IPS-20b (cell line): ENCODE results near the gene ANXA2.
"Not testable (repeated sequence)": the region's sequence is repeated elsewhere in the genome, so short reads cannot be mapped to it uniquely, and the experiment has no call there.

ENCODE experiments used
- H3K27ac ChIP-seq: one replicate; pipeline ENCODE4 v1.5.1; 2013; ENCODE audit warnings: low read length
- H3K27me3 ChIP-seq: 2 replicates; pipeline ENCODE4 v1.6.1; 2013; ENCODE audit warnings: mild to moderate bottlenecking, low read length, inconsistent platforms; ENCODE audit not compliant: insufficient read depth
- H3K36me3 ChIP-seq: 2 replicates; pipeline ENCODE4 v1.6.1; 2013; ENCODE audit warnings: low read depth, mild to moderate bottlenecking, inconsistent platforms, low read length, moderate library complexity; ENCODE audit not compliant: insufficient read depth
- H3K4me1 ChIP-seq: 2 replicates; pipeline ENCODE4 v1.6.1; 2013; ENCODE audit warnings: mild to moderate bottlenecking, control low read depth, inconsistent platforms, low read length, moderate library complexity; ENCODE audit not compliant: insufficient read depth
- H3K4me3 ChIP-seq: 2 replicates; pipeline ENCODE4 v1.5.1; 2013; ENCODE audit warnings: mild to moderate bottlenecking, low read length, inconsistent platforms
- H3K9ac ChIP-seq: 2 replicates; pipeline ENCODE4 v1.6.1; 2013; ENCODE audit warnings: low read depth, mild to moderate bottlenecking, inconsistent platforms, low read length, moderate library complexity
- H3K9me3 ChIP-seq: 2 replicates; pipeline ENCODE4 v1.6.1; 2013; ENCODE audit warnings: mild to moderate bottlenecking, low read depth, low read length, inconsistent platforms; ENCODE audit not compliant: insufficient read depth

ANXA2 gene

DNA sequence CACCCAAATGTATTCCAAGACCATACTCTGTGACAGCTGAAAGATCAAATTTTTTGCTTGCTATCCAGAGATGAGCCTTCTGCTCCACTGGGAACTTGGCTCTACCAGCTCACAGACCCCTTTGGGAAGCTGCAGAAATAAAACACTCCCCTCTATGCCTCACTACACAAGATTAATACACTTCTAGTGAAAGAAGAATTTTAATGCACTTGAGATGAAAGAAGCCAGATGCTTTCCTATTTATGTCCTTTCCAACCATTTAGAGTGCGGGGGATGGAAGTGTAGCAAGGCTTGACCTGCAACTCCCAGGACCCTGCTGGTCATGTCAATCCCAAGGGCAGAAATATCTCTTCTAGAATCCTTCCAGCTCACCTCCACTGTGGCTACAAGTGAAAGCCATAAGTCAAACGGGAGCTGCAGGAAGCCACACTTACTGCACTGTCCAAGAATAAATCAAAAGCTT, 34.7 kb downstream of the ANXA2 start:
- Histone ChIP-seq H3K9ac (no peak overlapping the region), H3K9me3 (no peaks in the 10 kb centered on the region), H3K27ac (no peak overlapping the region), H3K4me3 (no peak overlapping the region), H3K4me1 (no peaks in the 10 kb centered on the region), H3K27me3 (no peaks in the 10 kb centered on the region), H3K36me3 (peaks cover 32% of the 10 kb centered on the region)

DNA sequence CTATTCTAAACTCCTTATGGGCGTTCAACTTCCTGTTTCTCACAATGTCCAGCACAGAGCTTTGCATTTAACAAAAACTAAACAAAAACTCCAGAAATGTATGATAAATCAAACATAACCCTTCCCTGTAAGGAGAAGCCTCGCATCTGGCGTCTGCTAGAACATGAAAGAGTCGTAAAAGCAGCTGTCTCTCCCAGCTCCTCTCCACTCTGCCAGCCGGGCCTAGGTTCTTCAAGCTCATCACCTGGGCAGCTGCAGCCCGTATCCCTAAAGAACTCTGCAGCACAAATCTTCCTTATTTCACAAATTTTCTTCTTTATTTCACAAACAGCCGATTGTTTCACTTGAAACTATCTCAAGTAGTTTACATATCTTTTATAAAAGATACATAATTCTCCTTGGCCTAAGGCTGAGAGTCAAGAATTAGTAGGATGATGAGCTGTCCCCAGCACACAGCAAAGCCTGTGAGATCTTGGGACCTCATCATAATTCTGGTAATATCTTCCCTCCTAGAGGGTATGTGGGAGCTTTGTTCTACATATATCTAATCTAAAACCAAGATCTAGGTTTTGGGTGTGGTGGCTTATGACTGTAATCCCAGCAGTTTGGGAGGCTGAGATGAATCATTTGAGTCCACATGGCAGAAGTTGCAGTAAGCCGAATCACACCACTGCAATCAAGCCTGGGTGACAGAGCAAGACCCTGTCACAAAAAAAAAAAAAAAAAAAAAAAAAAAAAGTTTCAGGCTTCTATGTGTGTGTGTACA, 35.3 kb downstream of the ANXA2 start:
- H3K27ac ChIP-seq, result no peak overlapping the region
- H3K4me3 ChIP-seq, result no peak overlapping the region
- H3K9ac ChIP-seq, result no peak overlapping the region
- no peaks in the 10 kb centered on the region for H3K4me1 ChIP-seq
- peaks cover 36% of the 10 kb centered on the region for H3K36me3 ChIP-seq
- no peaks in the 10 kb centered on the region for H3K27me3 ChIP-seq
- no peaks in the 10 kb centered on the region for H3K9me3 ChIP-seq

DNA sequence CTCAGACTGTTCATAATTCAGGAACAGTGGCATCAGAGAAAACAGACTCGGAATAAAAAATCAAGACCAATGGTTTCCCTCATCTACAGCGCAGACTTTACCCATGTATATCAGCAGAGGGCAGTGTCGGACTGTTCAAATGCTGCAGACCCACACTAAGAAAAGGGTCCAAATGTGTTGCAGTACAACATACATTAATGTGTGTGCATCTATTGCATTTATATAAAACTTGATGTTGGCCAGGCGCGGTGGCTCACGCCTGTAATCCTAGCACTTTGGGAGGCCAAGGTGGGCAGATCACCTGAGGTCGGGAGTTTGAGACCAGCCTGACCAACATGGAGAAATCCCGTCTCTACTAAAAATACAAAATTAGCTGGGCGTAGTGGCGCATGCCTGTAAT, 38.0 kb downstream of the ANXA2 start:
- H3K27me3 ChIP-seq, H3K9me3 ChIP-seq, H3K27ac ChIP-seq, H3K4me1 ChIP-seq, H3K4me3 ChIP-seq, H3K9ac ChIP-seq: not testable (repeated sequence)
- H3K36me3 ChIP-seq, result peaks cover 54% of the 10 kb centered on the region

DNA sequence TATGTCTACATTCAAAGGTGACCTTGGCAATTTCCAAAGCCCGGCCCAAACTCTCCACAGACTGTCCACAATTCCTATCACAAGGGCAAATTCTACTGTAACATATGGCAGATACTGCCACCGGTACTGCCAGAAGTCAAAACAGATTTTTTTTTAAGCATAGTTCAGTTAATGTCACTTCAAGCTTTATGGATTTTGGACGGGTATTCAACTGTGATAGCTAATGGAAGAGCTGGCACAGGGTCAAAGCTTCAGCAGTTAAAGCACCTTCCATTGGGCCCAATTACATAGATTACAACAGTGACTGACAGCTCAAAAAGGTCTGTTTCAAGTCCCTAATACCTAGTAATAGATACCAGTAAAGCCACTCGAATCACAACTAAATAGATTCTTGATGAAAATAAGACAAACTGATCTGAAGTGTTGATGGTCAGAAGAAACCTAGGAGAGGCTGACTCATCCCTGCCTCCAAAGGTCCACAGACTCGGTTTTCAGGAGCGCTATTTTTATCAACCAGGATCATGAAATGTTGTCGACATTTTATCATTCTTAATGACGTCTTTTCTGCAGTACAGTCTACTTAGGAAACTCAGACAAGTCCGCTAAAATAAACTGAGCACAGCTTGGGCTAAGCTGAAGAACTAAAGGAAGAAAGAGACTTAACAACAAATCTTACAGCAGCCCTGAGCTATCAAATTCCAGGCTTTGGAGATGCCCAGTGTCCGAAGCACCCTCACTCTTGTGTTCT, 38.7 kb downstream of the ANXA2 start:
- Histone ChIP-seq H3K9me3 (no peaks in the 10 kb centered on the region), H3K9ac (no peak overlapping the region), H3K27ac (no peak overlapping the region), H3K4me1 (no peaks in the 10 kb centered on the region), H3K36me3 (peaks cover 52% of the 10 kb centered on the region), H3K27me3 (no peaks in the 10 kb centered on the region), H3K4me3 (no peak overlapping the region)

DNA sequence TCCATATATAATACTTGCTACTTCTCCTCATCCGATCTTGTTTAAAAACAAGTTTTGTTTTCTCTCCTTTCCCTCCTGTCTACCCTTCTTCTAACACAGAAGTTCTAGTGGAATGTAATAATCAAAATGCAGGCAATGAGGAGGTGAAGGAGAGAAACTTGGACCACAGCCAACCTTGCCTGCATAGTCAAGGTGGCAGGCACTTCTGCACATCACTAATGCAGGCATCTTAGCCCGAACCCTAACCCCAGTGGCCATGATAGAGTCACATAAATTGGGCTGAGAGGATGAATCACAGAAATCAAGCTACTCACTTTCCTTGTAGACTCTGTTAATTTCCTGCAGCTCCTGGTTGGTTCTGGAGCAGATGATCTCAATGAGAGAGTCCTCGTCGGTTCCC, 41.0 kb downstream of the ANXA2 start:
- Histone ChIP-seq H3K9me3 (no peaks in the 10 kb centered on the region), H3K36me3 (peaks cover 56% of the 10 kb centered on the region), H3K27me3 (no peaks in the 10 kb centered on the region), H3K4me1 (no peaks in the 10 kb centered on the region), H3K4me3 (no peak overlapping the region), H3K27ac (no peak overlapping the region), H3K9ac (no peak overlapping the region)

DNA sequence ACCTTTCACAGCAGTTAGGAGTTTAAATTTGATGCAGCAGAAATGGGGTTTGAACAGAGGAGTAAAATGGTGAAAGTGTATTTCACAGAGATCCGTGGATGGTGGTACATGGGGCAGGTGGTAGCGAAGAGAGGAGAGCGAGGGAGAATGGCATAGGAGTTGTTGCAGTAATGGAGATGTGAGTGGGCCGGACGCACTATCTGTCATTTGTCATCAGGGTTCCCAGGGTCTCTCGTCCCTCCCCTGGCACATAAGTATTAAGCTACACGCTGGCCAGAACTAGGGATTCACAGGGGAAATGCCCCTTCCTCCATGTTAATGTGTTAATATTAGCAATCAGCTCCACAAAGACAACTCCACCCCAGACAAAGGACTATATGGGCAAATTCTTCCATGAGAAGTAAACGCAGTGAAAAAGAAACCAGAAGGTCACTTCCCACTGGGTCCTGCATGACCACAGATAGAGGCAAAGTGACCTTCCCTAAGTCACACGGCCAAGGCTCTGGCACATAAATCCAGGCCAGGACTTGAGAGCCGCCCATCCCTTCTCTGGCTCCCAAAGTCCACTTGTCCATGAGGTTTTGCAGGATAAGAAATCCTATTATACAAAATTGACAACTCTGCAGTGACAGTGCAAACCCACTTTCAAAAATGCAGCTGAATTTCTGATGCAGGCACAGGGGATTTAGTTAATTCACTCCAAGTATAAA, 42.5 kb downstream of the ANXA2 start:
- Histone ChIP-seq H3K9me3 (no peaks in the 10 kb centered on the region), H3K9ac (no peak overlapping the region), H3K4me3 (no peak overlapping the region), H3K4me1 (no peaks in the 10 kb centered on the region), H3K27ac (no peak overlapping the region), H3K36me3 (peaks cover 69% of the 10 kb centered on the region), H3K27me3 (no peaks in the 10 kb centered on the region)

DNA sequence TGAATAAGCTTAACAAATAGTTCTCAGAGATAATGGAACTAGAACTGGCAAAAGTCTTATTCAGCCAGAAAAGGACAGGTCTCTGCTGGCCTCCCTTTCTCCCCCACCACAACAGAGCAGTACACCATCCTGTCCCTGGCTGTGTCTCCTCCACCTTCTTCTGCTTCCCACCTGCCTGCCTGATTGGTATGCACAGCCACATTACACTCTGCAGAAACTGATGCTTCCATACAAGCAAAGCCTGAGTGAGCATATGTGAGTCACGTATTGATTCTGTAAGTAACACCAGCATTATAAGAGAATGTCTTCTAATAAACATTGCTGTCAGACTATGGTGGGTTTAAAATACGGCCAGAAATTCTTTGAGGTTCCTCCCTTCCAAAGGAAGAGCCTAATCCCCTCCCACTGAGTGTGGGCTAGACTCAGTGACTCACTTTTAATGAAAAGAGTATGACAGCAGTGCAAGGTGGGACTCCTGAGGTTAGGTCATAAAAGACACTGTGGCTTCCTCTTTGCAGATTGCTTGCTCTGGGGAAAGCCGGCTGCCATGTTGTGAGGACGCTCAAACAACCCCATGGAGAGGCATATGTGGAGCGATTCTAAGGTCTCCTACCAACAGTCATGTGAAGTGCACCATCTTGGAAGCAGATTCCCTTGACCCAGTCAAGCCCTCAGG, 44.4 kb downstream of the ANXA2 start:
- Histone ChIP-seq H3K27me3 (no peaks in the 10 kb centered on the region), H3K9ac (no peak overlapping the region), H3K27ac (no peak overlapping the region), H3K36me3 (peaks cover 79% of the 10 kb centered on the region), H3K9me3 (no peaks in the 10 kb centered on the region), H3K4me1 (no peaks in the 10 kb centered on the region), H3K4me3 (no peak overlapping the region)

DNA sequence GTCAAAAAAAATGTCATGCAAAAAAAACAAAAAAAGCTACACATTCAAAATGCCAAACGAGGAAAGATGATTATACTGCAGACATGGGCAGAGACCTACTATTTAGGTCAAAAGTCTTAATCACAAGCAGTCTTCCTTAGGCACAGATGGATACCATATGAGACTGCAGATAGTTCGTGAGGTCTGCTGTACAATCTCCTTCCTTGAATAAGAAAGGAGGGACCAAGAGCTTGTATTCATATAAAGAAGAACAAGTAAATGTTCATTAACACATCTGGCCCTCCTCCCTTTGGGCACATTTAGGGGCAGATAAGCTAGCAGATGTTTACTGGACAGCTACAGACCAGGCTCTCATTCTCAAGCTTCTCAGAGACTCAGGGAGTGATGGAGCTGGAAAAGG, 45.3 kb downstream of the ANXA2 start:
- no peak overlapping the region for H3K9ac ChIP-seq
- H3K36me3 ChIP-seq, result peaks cover 80% of the 10 kb centered on the region
- H3K9me3 ChIP-seq, result no peaks in the 10 kb centered on the region
- H3K4me3 ChIP-seq, result no peak overlapping the region
- 0 out of 2 replicates have a peak, but pooled peaks cover 5% of the 10 kb centered on the region for H3K4me1 ChIP-seq
- no peak overlapping the region for H3K27ac ChIP-seq
- no peaks in the 10 kb centered on the region for H3K27me3 ChIP-seq

DNA sequence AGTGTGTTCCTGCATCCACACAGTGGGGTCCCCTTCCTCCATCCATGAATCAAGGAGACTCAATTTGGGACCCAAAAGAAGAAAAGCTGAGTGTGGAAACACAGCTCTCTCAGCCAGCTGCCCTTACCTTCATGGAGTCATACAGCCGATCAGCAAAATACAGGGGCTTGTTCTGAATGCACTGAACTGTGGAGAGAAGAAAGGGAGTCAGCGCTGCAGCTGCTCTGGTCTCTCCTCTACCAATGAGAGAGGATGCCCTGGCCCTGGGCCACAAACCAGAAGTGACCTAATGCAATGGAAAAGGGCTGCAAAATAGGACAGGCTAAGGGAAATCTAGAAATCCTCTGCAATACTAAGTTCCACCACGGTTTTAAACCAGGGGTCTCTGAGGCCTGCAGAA, 46.7 kb downstream of the ANXA2 start:
- no peak overlapping the region for H3K27ac ChIP-seq

DNA sequence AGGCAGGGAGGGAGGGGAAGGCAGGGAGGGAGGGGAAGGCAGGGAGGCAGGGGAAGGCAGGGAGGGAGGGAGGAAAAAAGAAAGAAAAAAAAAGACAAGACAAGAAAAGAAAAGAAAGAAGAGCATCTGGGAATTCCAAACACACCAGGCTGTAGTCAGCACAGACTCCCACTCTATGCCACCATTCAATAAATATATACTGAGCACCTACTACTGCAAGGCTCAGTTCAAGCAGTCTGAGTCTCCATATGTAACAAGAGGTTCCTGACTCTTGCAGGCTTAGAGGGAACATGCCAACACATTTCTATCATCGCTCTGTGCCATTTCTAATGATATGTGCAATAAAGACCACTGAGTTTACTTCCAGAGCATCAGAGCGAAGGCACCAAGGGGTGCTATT, 47.7 kb downstream of the ANXA2 start:
- H3K36me3 ChIP-seq, result peaks cover 81% of the 10 kb centered on the region
- H3K9ac ChIP-seq, result no peak overlapping the region
- no peaks in the 10 kb centered on the region for H3K27me3 ChIP-seq
- no peak overlapping the region for H3K4me3 ChIP-seq
- H3K27ac ChIP-seq, result no peak overlapping the region
- H3K4me1 ChIP-seq, result 0 out of 2 replicates have a peak, but pooled peaks cover 5% of the 10 kb centered on the region
- no peaks in the 10 kb centered on the region for H3K9me3 ChIP-seq

More for the DNA sequence above, 46.7 kb downstream of the ANXA2 start:
- Histone ChIP-seq H3K9me3 (no peaks in the 10 kb centered on the region), H3K4me3 (no peak overlapping the region), H3K9ac (no peak overlapping the region; the same call in 1 of the 2 replicates), H3K27me3 (no peaks in the 10 kb centered on the region), H3K36me3 (peaks cover 88% of the 10 kb centered on the region), H3K4me1 (0 out of 2 replicates have a peak, but pooled peaks cover 5% of the 10 kb centered on the region)

DNA sequence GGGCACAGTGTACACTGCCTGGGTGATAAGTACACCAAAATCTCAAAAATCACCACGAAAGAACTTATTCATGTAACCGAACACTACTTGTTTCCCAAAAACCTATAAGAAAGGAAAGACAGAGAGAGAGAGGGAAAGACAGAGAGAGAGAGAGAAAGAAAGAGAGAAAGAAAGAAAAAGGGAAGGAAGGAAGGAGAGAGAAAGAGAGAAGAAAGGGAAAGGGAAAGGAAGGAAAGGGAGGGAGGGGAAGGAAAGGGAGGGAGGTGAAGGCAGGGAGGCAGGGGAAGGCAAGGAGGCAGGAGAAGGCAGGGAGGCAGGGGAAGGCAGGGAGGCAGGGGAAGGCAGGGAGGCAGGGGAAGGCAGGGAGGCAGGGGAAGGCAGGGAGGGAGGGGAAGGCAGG, 48.2 kb downstream of the ANXA2 start:
- no peaks in the 10 kb centered on the region for H3K9me3 ChIP-seq
- no peak overlapping the region for H3K27ac ChIP-seq
- H3K36me3 ChIP-seq, result peaks cover 80% of the 10 kb centered on the region
- no peak overlapping the region for H3K9ac ChIP-seq
- no peaks in the 10 kb centered on the region for H3K27me3 ChIP-seq
- 0 out of 2 replicates have a peak, but pooled peaks cover 5% of the 10 kb centered on the region for H3K4me1 ChIP-seq
- H3K4me3 ChIP-seq, result no peak overlapping the region
